Neural progenitor cell (in vitro differentiated cells): ENCODE measurements around the gene MTG2.

Source experiments
- EZH2 ChIP-seq: fragments of 200-600 bp; sonication (generic); IDR thresholded peaks from 2 replicates; pipeline ENCODE4 v1.6.1; 2017; ENCODE audit warnings: antibody characterized with exemption, mild to moderate bottlenecking, moderate library complexity
- EZH2phosphoT487 ChIP-seq: fragments of 200-600 bp; sonication (generic); IDR thresholded peaks from 2 replicates; pipeline ENCODE4 v1.6.1; 2017; ENCODE audit warnings: antibody characterized with exemption
- TF ChIP-seq, protein P1 (sequence below): fragments of 200-600 bp; sonication (generic); IDR thresholded peaks from 2 replicates; pipeline ENCODE4 v1.5.1; 2017; ENCODE audit warnings: antibody characterized with exemption, mild to moderate bottlenecking

DNA sequence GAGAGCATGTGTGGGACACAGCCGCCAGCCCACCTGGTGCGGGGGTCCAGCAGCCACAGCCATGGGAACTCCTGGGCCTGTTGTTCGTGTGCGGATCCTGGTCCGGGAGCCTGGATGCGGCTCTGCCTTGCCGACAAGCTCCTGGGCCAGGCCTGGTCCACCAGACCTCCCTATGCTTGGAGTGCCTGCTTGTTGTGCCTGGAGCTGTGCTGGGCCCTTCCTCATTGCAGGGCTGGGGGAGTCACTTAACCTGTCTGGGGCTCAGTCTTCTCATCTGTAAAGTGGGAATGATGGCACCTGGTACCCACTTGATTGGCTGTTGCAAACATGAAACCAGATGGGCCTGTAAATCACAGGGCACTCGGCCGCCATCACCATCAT, 52.9 kb downstream of the MTG2 start:
- TF ChIP-seq, protein P1, sequence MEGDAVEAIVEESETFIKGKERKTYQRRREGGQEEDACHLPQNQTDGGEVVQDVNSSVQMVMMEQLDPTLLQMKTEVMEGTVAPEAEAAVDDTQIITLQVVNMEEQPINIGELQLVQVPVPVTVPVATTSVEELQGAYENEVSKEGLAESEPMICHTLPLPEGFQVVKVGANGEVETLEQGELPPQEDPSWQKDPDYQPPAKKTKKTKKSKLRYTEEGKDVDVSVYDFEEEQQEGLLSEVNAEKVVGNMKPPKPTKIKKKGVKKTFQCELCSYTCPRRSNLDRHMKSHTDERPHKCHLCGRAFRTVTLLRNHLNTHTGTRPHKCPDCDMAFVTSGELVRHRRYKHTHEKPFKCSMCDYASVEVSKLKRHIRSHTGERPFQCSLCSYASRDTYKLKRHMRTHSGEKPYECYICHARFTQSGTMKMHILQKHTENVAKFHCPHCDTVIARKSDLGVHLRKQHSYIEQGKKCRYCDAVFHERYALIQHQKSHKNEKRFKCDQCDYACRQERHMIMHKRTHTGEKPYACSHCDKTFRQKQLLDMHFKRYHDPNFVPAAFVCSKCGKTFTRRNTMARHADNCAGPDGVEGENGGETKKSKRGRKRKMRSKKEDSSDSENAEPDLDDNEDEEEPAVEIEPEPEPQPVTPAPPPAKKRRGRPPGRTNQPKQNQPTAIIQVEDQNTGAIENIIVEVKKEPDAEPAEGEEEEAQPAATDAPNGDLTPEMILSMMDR = no peak
- TF ChIP-seq EZH2 (no peak), EZH2phosphoT487 (no peak)
